ENCODE results near the gene SIRT7.

Gene SIRT7

GRCh38 chr17:81924557-81925532 is 6.9 kb upstream of the SIRT7 start:
- H3K4me3 ChIP-seq (IDR thresholded peaks at IDR 0.05; ENCODE audit: insufficient read depth, low read depth, low read length), result no peak overlapping the region
- TF ChIP-seq CTCF (conservative IDR thresholded peaks at IDR 0.05; ENCODE audit: low read depth, low read length), result no peak
- H3K27me3 ChIP-seq (ENCODE audit: insufficient read depth, low read depth), result no peaks in the 10 kb centered on the region
- H4K20me1 ChIP-seq (ENCODE audit: insufficient read depth), result 0 out of 2 replicates have a peak, but pooled peaks cover 4% of the 10 kb centered on the region
- peak overlapping the region; percentile 100 for H3K4me2 ChIP-seq
- H3K9ac ChIP-seq, result peak overlapping the region; percentile 85
- peak overlapping the region; percentile 95 for H3K27ac ChIP-seq
- H2AFZ ChIP-seq (ENCODE audit: low read depth), result no peak overlapping the region
- peaks cover 72% of the 10 kb centered on the region for H3K79me2 ChIP-seq (ENCODE audit: insufficient read depth, low read depth)
- H3K36me3 ChIP-seq (ENCODE audit: insufficient read depth), result no peaks in the 10 kb centered on the region; the same call in 1 of the 2 replicates
- H3K4me1 ChIP-seq (ENCODE audit: low read depth, poor library complexity, severe bottlenecking), result peaks cover 53% of the 10 kb centered on the region

- Histone ChIP-seq H4K20me1 (ENCODE audit: insufficient read depth) (0 out of 2 replicates have a peak, but pooled peaks cover 4% of the 10 kb centered on the region), H3K27ac (peak overlapping the region; percentile 95), H3K9ac (peak overlapping the region; percentile 85), H3K36me3 (ENCODE audit: insufficient read depth) (no peaks in the 10 kb centered on the region; the same call in 1 of the 2 replicates), H3K4me2 (peak overlapping the region; percentile 100), H2AFZ (ENCODE audit: low read depth) (no peak overlapping the region; the same call in 1 of the 2 replicates), H3K4me3 (IDR thresholded peaks at IDR 0.05; ENCODE audit: insufficient read depth, low read depth, low read length) (no peak overlapping the region), H3K79me2 (ENCODE audit: insufficient read depth, low read depth) (peaks cover 81% of the 10 kb centered on the region), H3K4me1 (ENCODE audit: low read depth, poor library complexity, severe bottlenecking) (peaks cover 58% of the 10 kb centered on the region), H3K27me3 (ENCODE audit: insufficient read depth, low read depth) (no peaks in the 10 kb centered on the region)
- no peak for TF ChIP-seq CTCF (conservative IDR thresholded peaks at IDR 0.05; ENCODE audit: low read depth, low read length)
Observed at GRCh38 chr17:81923302-81924260, 5.6 kb upstream of the SIRT7 start.

- H3K4me3 ChIP-seq (IDR thresholded peaks at IDR 0.05; ENCODE audit: insufficient read depth, low read depth, low read length), result no peak overlapping the region
- H3K4me1 ChIP-seq (ENCODE audit: low read depth, poor library complexity, severe bottlenecking), result peaks cover 62% of the 10 kb centered on the region
- H3K9ac ChIP-seq, result peak overlapping the region; percentile 85; the same call in 1 of the 2 replicates
- H3K27me3 ChIP-seq (ENCODE audit: insufficient read depth, low read depth), result no peaks in the 10 kb centered on the region
- 0 out of 2 replicates have a peak, but pooled peaks cover 4% of the 10 kb centered on the region for H4K20me1 ChIP-seq (ENCODE audit: insufficient read depth)
- peaks cover 81% of the 10 kb centered on the region for H3K79me2 ChIP-seq (ENCODE audit: insufficient read depth, low read depth)
- no peaks in the 10 kb centered on the region; the same call in 1 of the 2 replicates for H3K36me3 ChIP-seq (ENCODE audit: insufficient read depth)
- no peak for TF ChIP-seq CTCF (conservative IDR thresholded peaks at IDR 0.05; ENCODE audit: low read depth, low read length)
- peak overlapping the region; percentile 100; the same call in 1 of the 2 replicates for H3K4me2 ChIP-seq
- peak overlapping the region; percentile 95 for H3K27ac ChIP-seq
- no peak overlapping the region for H2AFZ ChIP-seq (ENCODE audit: low read depth)
Observed at GRCh38 chr17:81922566-81923301, 4.8 kb upstream of the SIRT7 start.

All from KMS-11 (cell line).